ENCODE results near the gene TNK1. TPM values are rescaled to one million over a fixed set of nuclear protein-coding genes. Genes with fewer than 3 reads are reported as not detected.
A peak's percentile ranks its signal among the peaks of the same experiment; 100 is the strongest.

The TNK1 gene
- total RNA-seq, 1 donor from 2014 or later, result 1.8 TPM

DNA sequence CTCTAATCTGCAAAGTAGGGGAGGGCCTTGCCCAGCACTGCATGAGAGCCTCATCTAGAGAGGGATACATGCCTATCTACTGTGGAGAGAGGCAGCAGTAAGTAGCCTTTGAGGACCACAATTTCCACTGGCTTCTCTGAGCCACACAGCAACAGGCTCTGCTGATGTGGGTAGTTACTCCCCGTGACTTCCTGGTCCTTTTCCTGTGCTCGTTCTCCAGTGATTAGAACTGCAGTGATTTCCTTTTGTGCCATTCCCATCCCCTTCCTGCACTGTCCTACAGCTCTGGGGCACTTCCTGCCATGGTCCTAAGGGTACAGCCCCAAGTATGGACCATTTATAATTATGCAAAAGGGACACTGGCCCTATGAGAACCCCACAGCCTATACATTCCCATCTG is 10.4 kb downstream of the TNK1 start:
- H3K4me3 ChIP-seq, result no peak overlapping the region
- TF ChIP-seq, protein P1, sequence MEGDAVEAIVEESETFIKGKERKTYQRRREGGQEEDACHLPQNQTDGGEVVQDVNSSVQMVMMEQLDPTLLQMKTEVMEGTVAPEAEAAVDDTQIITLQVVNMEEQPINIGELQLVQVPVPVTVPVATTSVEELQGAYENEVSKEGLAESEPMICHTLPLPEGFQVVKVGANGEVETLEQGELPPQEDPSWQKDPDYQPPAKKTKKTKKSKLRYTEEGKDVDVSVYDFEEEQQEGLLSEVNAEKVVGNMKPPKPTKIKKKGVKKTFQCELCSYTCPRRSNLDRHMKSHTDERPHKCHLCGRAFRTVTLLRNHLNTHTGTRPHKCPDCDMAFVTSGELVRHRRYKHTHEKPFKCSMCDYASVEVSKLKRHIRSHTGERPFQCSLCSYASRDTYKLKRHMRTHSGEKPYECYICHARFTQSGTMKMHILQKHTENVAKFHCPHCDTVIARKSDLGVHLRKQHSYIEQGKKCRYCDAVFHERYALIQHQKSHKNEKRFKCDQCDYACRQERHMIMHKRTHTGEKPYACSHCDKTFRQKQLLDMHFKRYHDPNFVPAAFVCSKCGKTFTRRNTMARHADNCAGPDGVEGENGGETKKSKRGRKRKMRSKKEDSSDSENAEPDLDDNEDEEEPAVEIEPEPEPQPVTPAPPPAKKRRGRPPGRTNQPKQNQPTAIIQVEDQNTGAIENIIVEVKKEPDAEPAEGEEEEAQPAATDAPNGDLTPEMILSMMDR (IDR thresholded peaks at IDR 0.05; ENCODE audit: borderline replicate concordance), result no peak
- peak overlapping the region; percentile 44 for H3K27ac ChIP-seq (replicated peaks)
- H3K27me3 ChIP-seq (ENCODE audit: low read depth), result no peaks in the 10 kb centered on the region
- H3K9me3 ChIP-seq (replicated peaks), result no peaks in the 10 kb centered on the region
- no peak for DNase-seq
- H3K36me3 ChIP-seq, result peaks cover 42% of the 10 kb centered on the region
- H3K4me1 ChIP-seq, result peaks cover 43% of the 10 kb centered on the region
- intact Hi-C loops (cut with micrococcal nuclease), result no loop called here

DNA sequence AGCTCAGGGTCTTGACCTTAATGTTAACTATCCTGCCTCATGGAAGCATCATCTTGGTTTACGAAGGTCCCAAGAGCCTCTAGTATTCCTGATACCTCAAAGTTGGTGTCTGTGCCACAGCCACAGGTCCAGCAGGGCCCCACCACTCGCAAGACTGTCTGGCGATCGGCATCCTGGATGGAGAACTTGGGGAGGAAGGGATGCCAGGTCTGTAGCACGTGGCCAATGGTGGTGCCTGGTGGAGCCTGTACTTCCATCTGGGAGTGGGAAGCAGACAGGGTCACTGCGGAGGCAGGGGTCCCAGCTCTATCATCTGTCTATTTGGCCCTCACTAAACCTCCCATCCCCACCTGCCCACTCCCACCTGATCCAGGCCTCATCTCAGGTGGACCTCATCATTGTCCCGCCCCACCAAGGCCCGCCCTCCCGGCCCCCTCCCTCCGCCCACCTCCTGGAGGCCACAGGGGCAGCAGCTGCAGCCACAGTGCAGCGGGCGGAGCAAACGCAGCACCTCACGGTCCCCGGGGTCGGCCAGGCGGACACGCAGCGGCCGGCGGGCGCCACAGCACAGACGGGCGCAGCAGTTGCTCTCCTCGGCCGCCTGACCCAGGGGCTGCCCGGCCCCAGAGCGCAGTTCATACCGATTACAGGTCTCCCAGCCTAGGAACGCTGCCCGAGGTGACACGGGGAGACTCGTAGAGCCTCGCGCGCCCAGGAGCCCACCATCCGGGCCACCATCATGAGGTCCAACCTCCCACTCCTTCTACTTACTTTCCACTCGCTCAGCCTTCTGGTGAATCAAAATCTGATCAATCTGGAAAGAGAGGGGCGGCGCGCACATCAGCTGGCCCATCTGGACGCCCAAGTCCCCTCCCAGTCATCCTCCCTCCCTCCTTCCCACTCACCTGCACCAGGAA is 12.1 kb downstream of the TNK1 start:
- Histone ChIP-seq H3K9me3 (replicated peaks) (no peaks in the 10 kb centered on the region), H3K4me1 (peaks cover 43% of the 10 kb centered on the region), H3K27me3 (ENCODE audit: low read depth) (no peaks in the 10 kb centered on the region), H3K36me3 (peaks cover 42% of the 10 kb centered on the region), H3K27ac (replicated peaks) (peak overlapping the region; percentile 96), H3K4me3 (peak overlapping the region; percentile 80)
- TF ChIP-seq, protein P1 (IDR thresholded peaks at IDR 0.05; ENCODE audit: borderline replicate concordance), result no peak
- intact Hi-C loops (cut with micrococcal nuclease), result no loop called here
- DNase-seq, result no peak

DNA sequence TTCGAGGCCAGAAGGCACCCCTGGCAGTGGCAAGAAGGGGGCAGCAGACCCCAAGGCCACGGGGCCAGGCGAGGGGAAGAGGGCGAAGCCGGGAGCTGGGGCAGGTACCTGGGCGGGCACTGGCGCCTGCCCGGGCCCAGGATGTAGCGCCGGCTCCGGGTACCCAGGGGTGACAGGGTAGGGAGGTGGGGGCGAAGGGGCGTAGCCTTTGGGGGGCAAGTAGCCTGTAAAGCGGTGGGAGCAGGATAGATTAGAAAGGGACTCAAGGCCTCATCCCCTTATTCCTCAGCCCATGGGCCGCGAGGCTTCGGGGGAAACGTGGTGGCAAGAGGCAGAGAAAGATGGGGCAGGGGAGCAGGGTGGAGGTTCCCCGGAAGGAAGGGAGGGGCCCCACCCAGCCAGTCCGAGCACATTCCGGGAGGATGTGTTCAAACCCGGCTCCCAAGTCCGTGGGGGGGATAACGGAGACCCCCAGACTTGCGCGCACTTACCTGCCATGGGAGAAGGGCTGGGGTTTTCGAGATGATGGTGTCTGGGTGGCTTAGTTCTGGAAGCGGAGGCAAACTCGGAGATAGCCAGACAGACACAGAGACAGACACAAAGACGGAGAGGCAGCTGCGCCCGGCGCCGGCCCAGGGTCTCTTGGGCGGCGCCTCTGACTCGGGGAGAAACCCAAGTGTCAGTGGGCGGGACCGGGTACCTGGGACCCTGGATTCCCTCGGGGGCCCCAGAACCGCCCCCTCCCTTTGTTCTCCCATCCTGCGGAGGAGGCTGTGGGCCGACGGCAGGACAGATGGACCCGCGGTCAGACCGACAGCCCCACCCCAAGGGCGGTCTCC is 12.9 kb downstream of the TNK1 start:
- H3K27ac ChIP-seq (replicated peaks), result peak overlapping the region; percentile 96
- H3K27me3 ChIP-seq (ENCODE audit: low read depth), result no peaks in the 10 kb centered on the region
- H3K4me3 ChIP-seq, result peak overlapping the region; percentile 80
- TF ChIP-seq, protein P1 (IDR thresholded peaks at IDR 0.05; ENCODE audit: borderline replicate concordance), result no peak
- H3K36me3 ChIP-seq, result peaks cover 33% of the 10 kb centered on the region
- H3K9me3 ChIP-seq (replicated peaks), result no peaks in the 10 kb centered on the region
- H3K4me1 ChIP-seq, result peaks cover 43% of the 10 kb centered on the region
- DNase-seq, result peak; percentile 33
- intact Hi-C loops (cut with micrococcal nuclease), result no loop called here

DNA sequence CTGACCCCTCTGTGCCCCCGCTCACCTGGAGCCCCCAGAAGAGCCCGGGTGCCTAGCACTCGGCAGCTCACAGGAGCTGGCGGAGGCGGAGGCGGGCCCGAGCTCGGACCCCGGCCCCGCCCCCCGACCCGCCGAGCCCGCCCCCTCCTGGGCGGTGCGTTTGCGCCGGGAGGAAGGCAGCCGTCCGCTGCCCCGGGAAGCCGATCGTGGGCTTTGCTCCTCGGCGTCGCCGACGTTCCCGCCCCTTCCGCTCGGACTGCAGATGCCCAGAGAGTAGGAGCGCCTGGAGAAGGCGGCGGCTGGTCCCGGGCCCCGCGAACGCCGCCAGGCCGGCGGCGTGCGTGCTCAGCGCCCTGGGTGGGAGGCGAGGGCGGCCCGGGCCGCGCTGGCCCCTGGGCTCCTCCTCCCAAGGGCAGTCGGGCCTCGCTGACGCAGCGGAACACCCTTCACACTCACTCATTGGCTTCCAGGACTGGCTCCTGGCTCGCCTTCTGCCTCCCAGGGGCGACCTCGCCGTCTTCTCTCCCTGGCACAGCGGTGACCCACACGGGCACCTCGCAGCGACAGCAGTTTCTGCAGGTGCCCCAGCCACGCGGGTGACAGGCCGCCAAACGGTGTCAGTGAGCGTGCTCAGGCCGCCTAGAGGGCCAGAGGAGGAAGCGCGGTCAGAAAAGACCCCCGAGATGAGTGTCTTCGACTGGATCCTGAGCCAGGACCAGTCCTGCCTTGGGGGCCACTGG is 13.7 kb downstream of the TNK1 start, which contains the start of gene PLSCR3:
Gene PLSCR3, minus strand, starts transcription at position 74 of the 740 bp plus-strand sequence. CDS start 415 bp downstream, outside the sequence.
- Histone ChIP-seq H3K27ac (replicated peaks) (peak within 1 kb of the TSS; percentile 96), H3K27me3 (ENCODE audit: low read depth) (no peaks in the 10 kb centered on the region), H3K4me1 (peaks cover 43% of the 10 kb centered on the region), H3K4me3 (peak within 1 kb of the TSS; percentile 80), H3K9me3 (replicated peaks) (no peaks in the 10 kb centered on the region), H3K36me3 (peaks cover 25% of the 10 kb centered on the region)
- intact Hi-C loops (cut with micrococcal nuclease), result no loop called here
- peak; percentile 91 for DNase-seq
- TF ChIP-seq, protein P1 (IDR thresholded peaks at IDR 0.05; ENCODE audit: borderline replicate concordance), result peak; percentile 52

DNA sequence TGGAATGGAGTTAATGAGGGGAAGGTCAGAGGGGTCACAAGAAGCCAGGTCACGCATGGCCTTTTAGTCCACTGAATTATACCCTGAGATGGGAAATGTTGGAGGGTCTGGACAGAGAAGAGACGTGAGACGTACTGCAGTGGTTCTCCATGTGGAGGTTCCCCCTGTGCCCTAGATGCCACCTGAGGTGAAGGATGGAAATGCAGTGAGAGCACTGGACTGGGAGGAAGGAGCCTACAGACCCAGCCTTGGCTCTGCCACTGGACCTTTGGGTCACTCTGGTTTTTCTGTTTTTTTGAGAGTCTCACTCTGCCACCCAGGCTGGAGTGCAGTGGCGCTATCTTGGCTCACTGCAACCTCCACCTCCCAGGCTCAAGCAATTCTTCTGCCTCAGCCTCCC is 15.3 kb downstream of the TNK1 start:
- Histone ChIP-seq H3K4me3 (no peak overlapping the region), H3K27ac (replicated peaks) (no peak overlapping the region), H3K9me3 (replicated peaks) (no peaks in the 10 kb centered on the region), H3K4me1 (peaks cover 34% of the 10 kb centered on the region), H3K36me3 (peaks cover 12% of the 10 kb centered on the region), H3K27me3 (ENCODE audit: low read depth) (no peaks in the 10 kb centered on the region)
- no peak for DNase-seq
- TF ChIP-seq, protein P1 (IDR thresholded peaks at IDR 0.05; ENCODE audit: borderline replicate concordance), result no peak
- intact Hi-C loops (cut with micrococcal nuclease), result no loop called here
